Breast epithelium (tissue), 3 donors: ENCODE results near the gene SH3GL2.

Experiments
- POLR2A ChIP-seq: fragments of 450-650 bp; IDR thresholded peaks from one replicate; pipeline ENCODE4 v1.6.1; 2016; ENCODE audit warnings: antibody characterized with exemption, mild to moderate bottlenecking, moderate library complexity
- POLR2AphosphoS5 ChIP-seq, 3 donors: sonication (generic); formaldehyde crosslinking; IDR thresholded peaks; one replicate each; pipeline ENCODE4 v1.6.1; 2017; ENCODE audit warnings: antibody characterized with exemption in 3 of 3
- TF ChIP-seq, protein P1 (sequence below), 3 donors: fragments of 450-650 bp; IDR thresholded peaks; one replicate each; pipeline ENCODE4 v1.5.1; 2016 to 2017; ENCODE audit warnings: antibody characterized with exemption in 3 of 3, mild to moderate bottlenecking in 3 of 3, moderate library complexity in 3 of 3

- TF ChIP-seq, protein P1, sequence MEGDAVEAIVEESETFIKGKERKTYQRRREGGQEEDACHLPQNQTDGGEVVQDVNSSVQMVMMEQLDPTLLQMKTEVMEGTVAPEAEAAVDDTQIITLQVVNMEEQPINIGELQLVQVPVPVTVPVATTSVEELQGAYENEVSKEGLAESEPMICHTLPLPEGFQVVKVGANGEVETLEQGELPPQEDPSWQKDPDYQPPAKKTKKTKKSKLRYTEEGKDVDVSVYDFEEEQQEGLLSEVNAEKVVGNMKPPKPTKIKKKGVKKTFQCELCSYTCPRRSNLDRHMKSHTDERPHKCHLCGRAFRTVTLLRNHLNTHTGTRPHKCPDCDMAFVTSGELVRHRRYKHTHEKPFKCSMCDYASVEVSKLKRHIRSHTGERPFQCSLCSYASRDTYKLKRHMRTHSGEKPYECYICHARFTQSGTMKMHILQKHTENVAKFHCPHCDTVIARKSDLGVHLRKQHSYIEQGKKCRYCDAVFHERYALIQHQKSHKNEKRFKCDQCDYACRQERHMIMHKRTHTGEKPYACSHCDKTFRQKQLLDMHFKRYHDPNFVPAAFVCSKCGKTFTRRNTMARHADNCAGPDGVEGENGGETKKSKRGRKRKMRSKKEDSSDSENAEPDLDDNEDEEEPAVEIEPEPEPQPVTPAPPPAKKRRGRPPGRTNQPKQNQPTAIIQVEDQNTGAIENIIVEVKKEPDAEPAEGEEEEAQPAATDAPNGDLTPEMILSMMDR (IDR thresholded peaks at IDR 0.05): no peak
- TF ChIP-seq POLR2A (no peak), POLR2AphosphoS5 (IDR thresholded peaks at IDR 0.05) (no peak)
Measured at GRCh38 chr9:17829064-17829463, 250.2 kb downstream of the SH3GL2 start.
